Measurements from ENCODE around the gene ROBO2.

- TF ChIP-seq CTCF (conservative IDR thresholded peaks at IDR 0.05) = no peak
- TF ChIP-seq ZFX (IDR thresholded peaks at IDR 0.05) = no peak
These were observed 164.0 kb downstream of the ROBO2 start for GRCh38 chr3:77203851-77204250.
